SK-N-SH (cell line): Measurements from ENCODE around the gene FRY. TPM values are rescaled to one million over a fixed set of nuclear protein-coding genes. Genes with fewer than 3 reads are reported as not detected.

ENCODE experiments used
- CTCF ChIA-PET: fragments of 300-600, 350-600 bp; formaldehyde crosslinking; extraction: SDS; loops from one replicate; lab custom pipeline; 2021; lab: Yijun Ruan, JAX
- POLR2A ChIA-PET: fragments of 350-600 bp; sonication (Branson Sonifier 250); formaldehyde crosslinking; extraction: SDS; loops from one replicate; lab custom pipeline; 2020; ENCODE audit warnings: antibody characterized with exemption, inconsistent platforms; lab: Yijun Ruan, JAX
- DNase-seq: peaks from one replicate; pipeline ENCODE4 v3.0.0; 2012
- H2AFZ ChIP-seq: fragments of 200-600 bp; sonication (generic); 2 replicates; pipeline ENCODE4 v1.8.1; 2016; ENCODE audit warnings: antibody characterized with exemption, mild to moderate bottlenecking, low read depth
- H3F3A ChIP-seq: fragments of 200-600 bp; sonication (generic); replicated peaks from 2 replicates; pipeline ENCODE3; 2016; ENCODE audit warnings: antibody characterized with exemption, mild to moderate bottlenecking; ENCODE audit not compliant: insufficient read depth
- H3K27ac ChIP-seq, 2 experiments: fragments of 200-500 bp in 1 of 2; fragments of 200-600 bp in 1 of 2; sonication (Bioruptor generic) in 1 of 2; sonication (generic), shearing (Covaris generic) in 1 of 2; 2 replicates each; pipeline versions ENCODE4 v1.5.1 to v1.6.1; 2014 to 2016; ENCODE audit warnings: low read depth in 2 of 2, inconsistent platforms in 1 of 2, low read length in 1 of 2, mild to moderate bottlenecking in 1 of 2, mixed read lengths in 1 of 2
- H3K27me3 ChIP-seq: fragments of 200-600 bp; sonication (generic), shearing (Covaris generic); 2 replicates; pipeline ENCODE4 v1.6.1; 2016; ENCODE audit warnings: mixed run types; ENCODE audit not compliant: insufficient read depth
- H3K36me3 ChIP-seq, 2 experiments: fragments of 200-500 bp in 1 of 2; fragments of 200-600 bp in 1 of 2; sonication (Bioruptor generic) in 1 of 2; sonication (generic) in 1 of 2; replicated peaks in 1 of 2; 2 replicates each; pipeline versions ENCODE3 to v1.5.1; 2014 to 2016; ENCODE audit warnings: low read length in 1 of 2, mild to moderate bottlenecking in 1 of 2; ENCODE audit not compliant: insufficient read depth in 2 of 2, control insufficient read depth in 1 of 2
- H3K4me1 ChIP-seq, 2 experiments: fragments of 200-500 bp in 1 of 2; fragments of 200-600 bp in 1 of 2; sonication (Bioruptor generic) in 1 of 2; sonication (generic), shearing (Covaris generic) in 1 of 2; 2 replicates each; pipeline versions ENCODE4 v1.5.1 to v1.6.1; 2014 to 2016; ENCODE audit warnings: low read depth in 1 of 2, low read length in 1 of 2, mixed run types in 1 of 2; ENCODE audit not compliant: insufficient read depth in 2 of 2, control insufficient read depth in 1 of 2
- H3K4me2 ChIP-seq: fragments of 200-600 bp; sonication (generic), shearing (Covaris generic); 2 replicates; pipeline ENCODE4 v1.6.1; 2017; ENCODE audit warnings: mixed run types
- H3K4me3 ChIP-seq, 2 experiments: fragments of 200-500 bp in 1 of 2; fragments of 200-600 bp in 1 of 2; sonication (Bioruptor generic) in 1 of 2; sonication (generic), shearing (Covaris generic) in 1 of 2; 2 replicates each; pipeline versions ENCODE4 v1.5.1 to v1.8.1; 2014 to 2016; ENCODE audit warnings: low read depth in 2 of 2, inconsistent platforms in 1 of 2, low read length in 1 of 2, mild to moderate bottlenecking in 1 of 2, mixed read lengths in 1 of 2, moderate library complexity in 1 of 2
- H3K79me2 ChIP-seq: fragments of 200-600 bp; sonication (generic); 2 replicates; pipeline ENCODE4 v1.8.1; 2017; ENCODE audit warnings: mild to moderate bottlenecking; ENCODE audit not compliant: insufficient read depth
- H3K9ac ChIP-seq: fragments of 200-600 bp; sonication (generic); 2 replicates; pipeline ENCODE4 v1.6.1; 2017; ENCODE audit warnings: mixed run types
- H3K9me2 ChIP-seq: fragments of 200-600 bp; sonication (generic); 2 replicates; pipeline ENCODE4 v1.6.1; 2017; ENCODE audit warnings: mixed run types
- H3K9me3 ChIP-seq: fragments of 200-600 bp; sonication (generic); 2 replicates; pipeline ENCODE4 v1.6.1; 2017; ENCODE audit warnings: mixed run types, mild to moderate bottlenecking, moderate library complexity
- H4K20me1 ChIP-seq: fragments of 200-600 bp; sonication (generic); 2 replicates; pipeline ENCODE4 v1.6.1; 2017; ENCODE audit warnings: mild to moderate bottlenecking, mixed run types; ENCODE audit not compliant: insufficient read depth
- CHD2 ChIP-seq: fragments of 150-350 bp; IDR thresholded peaks from 2 replicates; pipeline ENCODE4 v1.6.1; 2018; ENCODE audit warnings: low read length; ENCODE audit not compliant: partially characterized antibody
- ELF1 ChIP-seq: IDR thresholded peaks from 2 replicates; pipeline ENCODE4 v1.4.0; 2012
- EZH2phosphoT487 ChIP-seq: fragments of 200-600 bp; sonication (generic); IDR thresholded peaks from 2 replicates; pipeline ENCODE4 v1.6.1; 2017; ENCODE audit warnings: low read depth, mixed run types, mild to moderate bottlenecking, antibody characterized with exemption, moderate library complexity, borderline replicate concordance
- FOSL2 ChIP-seq: IDR thresholded peaks from 2 replicates; pipeline ENCODE4 v1.4.0; 2012; ENCODE audit warnings: low read depth, mild to moderate bottlenecking, moderate library complexity, borderline replicate concordance
- FOXM1 ChIP-seq: IDR thresholded peaks from 2 replicates; pipeline ENCODE4 v1.4.0; 2012; ENCODE audit warnings: low read depth, mild to moderate bottlenecking
- JUND ChIP-seq: IDR thresholded peaks from 2 replicates; pipeline ENCODE4 v1.4.0; 2012
- MXI1 ChIP-seq: IDR thresholded peaks from 2 replicates; pipeline ENCODE4 v1.6.1; 2012; ENCODE audit warnings: mild to moderate bottlenecking, low read depth, low read length, improper control_type of control experiment
- NFIC ChIP-seq: IDR thresholded peaks from 2 replicates; pipeline ENCODE4 v1.4.0; 2012; ENCODE audit warnings: borderline replicate concordance
- NRF1 ChIP-seq: IDR thresholded peaks from 2 replicates; pipeline ENCODE4 v1.6.1; 2012; ENCODE audit warnings: low read depth, mild to moderate bottlenecking, low read length
- RCOR1 ChIP-seq: fragments of 150-350 bp; IDR thresholded peaks from 2 replicates; pipeline ENCODE4 v1.6.1; 2017; ENCODE audit warnings: antibody characterized with exemption, low read length
- RFX5 ChIP-seq: IDR thresholded peaks from 2 replicates; pipeline ENCODE4 v1.6.1; 2012; ENCODE audit warnings: mild to moderate bottlenecking, improper control_type of control experiment, low read length
- RXRA ChIP-seq: IDR thresholded peaks from 2 replicates; pipeline ENCODE4 v1.4.0; 2012; ENCODE audit warnings: low read depth, mild to moderate bottlenecking, borderline replicate concordance
- SMC3 ChIP-seq: IDR thresholded peaks from 2 replicates; pipeline ENCODE4 v1.6.1; 2012; ENCODE audit warnings: low read depth, low read length, improper control_type of control experiment
- TAF1 ChIP-seq: IDR thresholded peaks from 2 replicates; pipeline ENCODE4 v1.6.1; 2012; ENCODE audit warnings: low read depth, mild to moderate bottlenecking, low read length, moderate library complexity, borderline replicate concordance
- YY1 ChIP-seq: IDR thresholded peaks from 2 replicates; pipeline ENCODE4 v1.4.0; 2012; ENCODE audit warnings: low read depth, mild to moderate bottlenecking
- WGBS: methylation state at CpG from one replicate; pipeline ENCODE4 v1.1.6; 2017; ENCODE audit warnings: low lambda C conversion rate; 5-methylcytosine and 5-hydroxymethylcytosine counted together
- polyA plus RNA-seq, 3 experiments: library from polyadenylated mRNA; depleted of rRNA; stranded (reverse); fragments of >200 nt; gene quantifications; 2 replicates each; pipeline ENCODE4 v1.2.3, GENCODE V29; 2012
- TF ChIP-seq, protein P1 (sequence below): fragments of 200-600 bp; sonication (generic); IDR thresholded peaks from 2 replicates; pipeline ENCODE4 v1.6.1; 2017; ENCODE audit warnings: antibody characterized with exemption, mild to moderate bottlenecking, moderate library complexity
- TF ChIP-seq, protein P2 (sequence below): IDR thresholded peaks from 2 replicates; pipeline ENCODE4 v1.6.1; 2012; ENCODE audit warnings: mild to moderate bottlenecking, low read depth, low read length, moderate library complexity
- TF ChIP-seq, protein P3 (sequence below): fragments of 150-350 bp; IDR thresholded peaks from 2 replicates; pipeline ENCODE4 v1.6.1; 2017; ENCODE audit warnings: antibody characterized with exemption, low read length, low read depth, borderline replicate concordance
- TF ChIP-seq, protein P4 (sequence below): IDR thresholded peaks from 2 replicates; pipeline ENCODE4; 2012
- TF ChIP-seq, protein P5 (sequence below): IDR thresholded peaks from 2 replicates; pipeline ENCODE4 v1.4.0; 2012; ENCODE audit warnings: low read depth, borderline replicate concordance

Gene FRY
- polyA plus RNA-seq, 1 of the 3 experiments (the other 2 are of a cell fraction): 1.4 TPM

DNA sequence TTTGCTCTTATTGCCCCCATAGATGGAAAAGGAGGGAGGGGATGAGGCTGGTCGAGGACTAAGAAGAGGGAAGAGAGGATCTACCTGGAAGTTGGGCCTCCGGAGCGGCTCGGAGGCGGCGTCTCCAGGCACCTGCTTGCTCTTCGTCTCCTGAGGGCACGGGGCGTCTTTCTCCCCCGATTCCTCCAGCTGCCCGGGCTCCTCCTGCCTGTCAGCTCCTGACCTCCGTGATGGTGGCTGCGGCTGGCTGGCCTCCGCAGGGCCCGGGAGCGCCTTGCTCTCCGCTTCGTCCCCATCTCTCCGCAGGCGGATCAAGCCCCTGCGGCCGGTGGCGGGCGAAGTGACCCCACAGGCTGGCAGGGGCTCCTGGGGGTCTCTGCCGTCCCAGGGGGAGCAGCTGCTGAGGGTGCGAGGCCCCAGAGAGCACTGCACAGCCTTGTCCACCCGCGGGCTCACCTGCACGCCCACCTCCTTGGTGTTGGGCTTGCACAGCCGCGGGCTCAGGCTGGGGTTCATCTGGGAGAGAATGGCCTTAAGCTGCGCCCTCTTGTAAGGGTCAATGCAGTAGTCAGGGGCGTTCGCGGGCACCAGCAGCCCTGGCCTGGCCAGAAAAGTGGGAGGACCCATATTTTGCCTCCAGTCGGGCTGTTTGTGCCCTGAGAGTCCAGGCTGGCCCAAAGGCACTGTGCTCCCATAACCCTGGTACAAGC, 279.8 kb downstream of the FRY start:
- Histone ChIP-seq H3K27me3 (no peaks in the 10 kb centered on the region), H4K20me1 (no peaks in the 10 kb centered on the region), H3K9ac (no peak overlapping the region), H3K27ac (no peak overlapping the region), H3K36me3 (no peaks in the 10 kb centered on the region), H3K9me2 (no peaks in the 10 kb centered on the region), H3F3A (no peaks in the 10 kb centered on the region), H3K4me2 (no peak overlapping the region), H3K4me3 (no peak overlapping the region), H2AFZ (no peak overlapping the region), H3K9me3 (no peaks in the 10 kb centered on the region), H3K79me2 (peaks cover 6% of the 10 kb centered on the region; the same call in 1 of the 2 replicates), H3K4me1 (peaks cover 0 to 6% of the 10 kb centered on the region in 2 experiments; a peak in 2 of 4 replicates)
- TF ChIP-seq YY1 (no peak), RFX5 (no peak), RXRA (no peak), RCOR1 (no peak), SMC3 (no peak), FOXM1 (no peak), ELF1 (no peak), FOSL2 (no peak), NRF1 (no peak), EZH2phosphoT487 (no peak), CHD2 (no peak), MXI1 (no peak), TAF1 (no peak), JUND (no peak), NFIC (no peak)
- TF ChIP-seq, protein P1, sequence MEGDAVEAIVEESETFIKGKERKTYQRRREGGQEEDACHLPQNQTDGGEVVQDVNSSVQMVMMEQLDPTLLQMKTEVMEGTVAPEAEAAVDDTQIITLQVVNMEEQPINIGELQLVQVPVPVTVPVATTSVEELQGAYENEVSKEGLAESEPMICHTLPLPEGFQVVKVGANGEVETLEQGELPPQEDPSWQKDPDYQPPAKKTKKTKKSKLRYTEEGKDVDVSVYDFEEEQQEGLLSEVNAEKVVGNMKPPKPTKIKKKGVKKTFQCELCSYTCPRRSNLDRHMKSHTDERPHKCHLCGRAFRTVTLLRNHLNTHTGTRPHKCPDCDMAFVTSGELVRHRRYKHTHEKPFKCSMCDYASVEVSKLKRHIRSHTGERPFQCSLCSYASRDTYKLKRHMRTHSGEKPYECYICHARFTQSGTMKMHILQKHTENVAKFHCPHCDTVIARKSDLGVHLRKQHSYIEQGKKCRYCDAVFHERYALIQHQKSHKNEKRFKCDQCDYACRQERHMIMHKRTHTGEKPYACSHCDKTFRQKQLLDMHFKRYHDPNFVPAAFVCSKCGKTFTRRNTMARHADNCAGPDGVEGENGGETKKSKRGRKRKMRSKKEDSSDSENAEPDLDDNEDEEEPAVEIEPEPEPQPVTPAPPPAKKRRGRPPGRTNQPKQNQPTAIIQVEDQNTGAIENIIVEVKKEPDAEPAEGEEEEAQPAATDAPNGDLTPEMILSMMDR: no peak
- TF ChIP-seq, protein P2, sequence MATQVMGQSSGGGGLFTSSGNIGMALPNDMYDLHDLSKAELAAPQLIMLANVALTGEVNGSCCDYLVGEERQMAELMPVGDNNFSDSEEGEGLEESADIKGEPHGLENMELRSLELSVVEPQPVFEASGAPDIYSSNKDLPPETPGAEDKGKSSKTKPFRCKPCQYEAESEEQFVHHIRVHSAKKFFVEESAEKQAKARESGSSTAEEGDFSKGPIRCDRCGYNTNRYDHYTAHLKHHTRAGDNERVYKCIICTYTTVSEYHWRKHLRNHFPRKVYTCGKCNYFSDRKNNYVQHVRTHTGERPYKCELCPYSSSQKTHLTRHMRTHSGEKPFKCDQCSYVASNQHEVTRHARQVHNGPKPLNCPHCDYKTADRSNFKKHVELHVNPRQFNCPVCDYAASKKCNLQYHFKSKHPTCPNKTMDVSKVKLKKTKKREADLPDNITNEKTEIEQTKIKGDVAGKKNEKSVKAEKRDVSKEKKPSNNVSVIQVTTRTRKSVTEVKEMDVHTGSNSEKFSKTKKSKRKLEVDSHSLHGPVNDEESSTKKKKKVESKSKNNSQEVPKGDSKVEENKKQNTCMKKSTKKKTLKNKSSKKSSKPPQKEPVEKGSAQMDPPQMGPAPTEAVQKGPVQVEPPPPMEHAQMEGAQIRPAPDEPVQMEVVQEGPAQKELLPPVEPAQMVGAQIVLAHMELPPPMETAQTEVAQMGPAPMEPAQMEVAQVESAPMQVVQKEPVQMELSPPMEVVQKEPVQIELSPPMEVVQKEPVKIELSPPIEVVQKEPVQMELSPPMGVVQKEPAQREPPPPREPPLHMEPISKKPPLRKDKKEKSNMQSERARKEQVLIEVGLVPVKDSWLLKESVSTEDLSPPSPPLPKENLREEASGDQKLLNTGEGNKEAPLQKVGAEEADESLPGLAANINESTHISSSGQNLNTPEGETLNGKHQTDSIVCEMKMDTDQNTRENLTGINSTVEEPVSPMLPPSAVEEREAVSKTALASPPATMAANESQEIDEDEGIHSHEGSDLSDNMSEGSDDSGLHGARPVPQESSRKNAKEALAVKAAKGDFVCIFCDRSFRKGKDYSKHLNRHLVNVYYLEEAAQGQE: no peak
- TF ChIP-seq, protein P3, sequence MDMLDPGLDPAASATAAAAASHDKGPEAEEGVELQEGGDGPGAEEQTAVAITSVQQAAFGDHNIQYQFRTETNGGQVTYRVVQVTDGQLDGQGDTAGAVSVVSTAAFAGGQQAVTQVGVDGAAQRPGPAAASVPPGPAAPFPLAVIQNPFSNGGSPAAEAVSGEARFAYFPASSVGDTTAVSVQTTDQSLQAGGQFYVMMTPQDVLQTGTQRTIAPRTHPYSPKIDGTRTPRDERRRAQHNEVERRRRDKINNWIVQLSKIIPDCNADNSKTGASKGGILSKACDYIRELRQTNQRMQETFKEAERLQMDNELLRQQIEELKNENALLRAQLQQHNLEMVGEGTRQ: no peak
- TF ChIP-seq, protein P4, sequence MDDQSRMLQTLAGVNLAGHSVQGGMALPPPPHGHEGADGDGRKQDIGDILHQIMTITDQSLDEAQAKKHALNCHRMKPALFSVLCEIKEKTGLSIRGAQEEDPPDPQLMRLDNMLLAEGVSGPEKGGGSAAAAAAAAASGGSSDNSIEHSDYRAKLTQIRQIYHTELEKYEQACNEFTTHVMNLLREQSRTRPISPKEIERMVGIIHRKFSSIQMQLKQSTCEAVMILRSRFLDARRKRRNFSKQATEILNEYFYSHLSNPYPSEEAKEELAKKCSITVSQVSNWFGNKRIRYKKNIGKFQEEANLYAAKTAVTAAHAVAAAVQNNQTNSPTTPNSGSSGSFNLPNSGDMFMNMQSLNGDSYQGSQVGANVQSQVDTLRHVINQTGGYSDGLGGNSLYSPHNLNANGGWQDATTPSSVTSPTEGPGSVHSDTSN: no peak
- TF ChIP-seq, protein P5, sequence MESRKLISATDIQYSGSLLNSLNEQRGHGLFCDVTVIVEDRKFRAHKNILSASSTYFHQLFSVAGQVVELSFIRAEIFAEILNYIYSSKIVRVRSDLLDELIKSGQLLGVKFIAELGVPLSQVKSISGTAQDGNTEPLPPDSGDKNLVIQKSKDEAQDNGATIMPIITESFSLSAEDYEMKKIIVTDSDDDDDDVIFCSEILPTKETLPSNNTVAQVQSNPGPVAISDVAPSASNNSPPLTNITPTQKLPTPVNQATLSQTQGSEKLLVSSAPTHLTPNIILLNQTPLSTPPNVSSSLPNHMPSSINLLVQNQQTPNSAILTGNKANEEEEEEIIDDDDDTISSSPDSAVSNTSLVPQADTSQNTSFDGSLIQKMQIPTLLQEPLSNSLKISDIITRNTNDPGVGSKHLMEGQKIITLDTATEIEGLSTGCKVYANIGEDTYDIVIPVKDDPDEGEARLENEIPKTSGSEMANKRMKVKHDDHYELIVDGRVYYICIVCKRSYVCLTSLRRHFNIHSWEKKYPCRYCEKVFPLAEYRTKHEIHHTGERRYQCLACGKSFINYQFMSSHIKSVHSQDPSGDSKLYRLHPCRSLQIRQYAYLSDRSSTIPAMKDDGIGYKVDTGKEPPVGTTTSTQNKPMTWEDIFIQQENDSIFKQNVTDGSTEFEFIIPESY: no peak
- no peak for DNase-seq
- ChIA-PET POLR2A (no interaction called here), CTCF (interaction anchor here (2.7 to 3.4 kb wide), 2 partner anchors 292 to 401 kb away, joined by 7 to 17 read pairs; no protein-coding TSS in a partner anchor)
- WGBS: 92% methylated on average over 26 of the region's 36 CpGs
